Measurements from ENCODE around the gene ATP13A5. TPM values are rescaled to one million over a fixed set of nuclear protein-coding genes. Genes with fewer than 3 reads are reported as not detected.
A peak's percentile ranks its signal among the peaks of the same experiment; 100 is the strongest.

Gene ATP13A5
- total RNA-seq, 6 donors from 2014 or later, result 0.66 to 8.9 (median 1.6) TPM

GRCh38 chr3:193407112-193407511, 28.6 kb upstream of the ATP13A5 start:
- H3K27ac ChIP-seq, result no peak overlapping the region
- peaks cover 0 to 12% (median 5%) of the 10 kb centered on the region in 4 donors for H3K36me3 ChIP-seq
- H3K4me1 ChIP-seq, result no peaks in the 10 kb centered on the region
- DNase-seq (no peak), ATAC-seq (ENCODE audit: low FRiP score in 2 of 2) (no peak)
- no peaks in the 10 kb centered on the region for H3K27me3 ChIP-seq
- TF ChIP-seq POLR2AphosphoS5 (IDR thresholded peaks at IDR 0.05), result no peak
- no peak for TF ChIP-seq POLR2A (IDR thresholded peaks at IDR 0.05)
- no peak for TF ChIP-seq CTCF (IDR thresholded peaks at IDR 0.05)
- no peak for TF ChIP-seq EP300 (IDR thresholded peaks at IDR 0.05)
- WGBS, 2 donors, result 77 to 81% methylated on average over 6 of the region's 6 CpGs
- H3K4me3 ChIP-seq, result no peak overlapping the region
- H3K9me3 ChIP-seq, result no peaks in the 10 kb centered on the region

GRCh38 chr3:193403307-193403706, 24.8 kb upstream of the ATP13A5 start:
- DNase-seq, result no peak

GRCh38 chr3:193400304-193400703, 21.8 kb upstream of the ATP13A5 start:
- no peaks in the 10 kb centered on the region for H3K9me3 ChIP-seq
- no peak overlapping the region for H3K4me3 ChIP-seq
- DNase-seq (no peak), ATAC-seq (ENCODE audit: low FRiP score in 2 of 2) (no peak)
- H3K4me1 ChIP-seq, result peaks cover 0 to 4% (median 0%) of the 10 kb centered on the region in 4 donors
- H3K27me3 ChIP-seq, result no peaks in the 10 kb centered on the region
- H3K36me3 ChIP-seq, result no peaks in the 10 kb centered on the region
- no peak overlapping the region for H3K27ac ChIP-seq
- TF ChIP-seq POLR2A (IDR thresholded peaks at IDR 0.05), result no peak
- no peak for TF ChIP-seq CTCF (IDR thresholded peaks at IDR 0.05)
- TF ChIP-seq POLR2AphosphoS5 (IDR thresholded peaks at IDR 0.05), result no peak
- TF ChIP-seq EP300 (IDR thresholded peaks at IDR 0.05), result no peak

More at GRCh38 chr3:193403307-193403706, 24.8 kb upstream of the ATP13A5 start:
- Histone ChIP-seq H3K27ac (no peak overlapping the region), H3K36me3 (peaks cover 0 to 7% (median 2%) of the 10 kb centered on the region in 4 donors), H3K9me3 (no peaks in the 10 kb centered on the region), H3K27me3 (no peaks in the 10 kb centered on the region), H3K4me3 (no peak overlapping the region), H3K4me1 (peaks cover 0 to 4% (median 0%) of the 10 kb centered on the region in 4 donors)
- WGBS, 2 donors, result 88 to 94% methylated on average over 2 of the region's 2 CpGs
- ATAC-seq (ENCODE audit: low FRiP score in 2 of 2), result no peak
- TF ChIP-seq EP300 (IDR thresholded peaks at IDR 0.05), result no peak
- TF ChIP-seq CTCF (IDR thresholded peaks at IDR 0.05), result no peak
- no peak for TF ChIP-seq POLR2A (IDR thresholded peaks at IDR 0.05)
- no peak for TF ChIP-seq POLR2AphosphoS5 (IDR thresholded peaks at IDR 0.05)

GRCh38 chr3:193396451-193397244, 18.1 kb upstream of the ATP13A5 start:
- Histone ChIP-seq H3K4me1 (peaks cover 0 to 4% (median 0%) of the 10 kb centered on the region in 4 donors), H3K27me3 (no peaks in the 10 kb centered on the region), H3K36me3 (no peaks in the 10 kb centered on the region), H3K27ac (no peak overlapping the region), H3K9me3 (no peaks in the 10 kb centered on the region), H3K4me3 (no peak overlapping the region)
- 63 to 68% methylated on average over 4 to 7 of the region's 7 CpGs for WGBS, 2 donors
- ATAC-seq (ENCODE audit: low FRiP score in 2 of 2) (peak in 1 of 2 donors; percentile 55), DNase-seq (no peak)
- TF ChIP-seq POLR2A (IDR thresholded peaks at IDR 0.05) (no peak), CTCF (IDR thresholded peaks at IDR 0.05) (no peak)

- Histone ChIP-seq H3K36me3 (no peaks in the 10 kb centered on the region), H3K4me3 (no peak overlapping the region), H3K27ac (no peak overlapping the region), H3K27me3 (no peaks in the 10 kb centered on the region), H3K9me3 (no peaks in the 10 kb centered on the region), H3K4me1 (no peaks in the 10 kb centered on the region)
- DNase-seq (no peak), ATAC-seq (ENCODE audit: low FRiP score in 2 of 2) (peak in 1 of 2 donors; percentile 4)
- TF ChIP-seq EP300 (IDR thresholded peaks at IDR 0.05), result no peak
- no peak for TF ChIP-seq CTCF (IDR thresholded peaks at IDR 0.05)
- TF ChIP-seq POLR2A (IDR thresholded peaks at IDR 0.05), result no peak
- TF ChIP-seq POLR2AphosphoS5 (IDR thresholded peaks at IDR 0.05), result no peak
- WGBS, 2 donors, result 83 to 100% methylated on average over 1 to 3 of the region's 3 CpGs
Observed at GRCh38 chr3:193391902-193392301, 13.3 kb upstream of the ATP13A5 start.
